Umbilical cord (tissue), 2 donors: ENCODE measurements around the gene ZNF641. TPM values are rescaled to one million over a fixed set of nuclear protein-coding genes. Genes with fewer than 3 reads are reported as not detected.
A peak's percentile ranks its signal among the peaks of the same experiment; 100 is the strongest.

Experiments
- DNase-seq: peaks from one replicate; pipeline ENCODE4 v3.0.0-alpha.2; 2015; ENCODE audit warnings: low spot score
- total RNA-seq: library from RNA; depleted of rRNA; stranded (reverse); fragments of >200 nt; gene quantifications from one replicate; pipeline ENCODE4 v1.2.3, GENCODE V29; 2014; ENCODE audit warnings: low replicate concordance; ENCODE audit not compliant: insufficient read depth

The ZNF641 gene
- total RNA-seq = 61.4 TPM

DNA sequence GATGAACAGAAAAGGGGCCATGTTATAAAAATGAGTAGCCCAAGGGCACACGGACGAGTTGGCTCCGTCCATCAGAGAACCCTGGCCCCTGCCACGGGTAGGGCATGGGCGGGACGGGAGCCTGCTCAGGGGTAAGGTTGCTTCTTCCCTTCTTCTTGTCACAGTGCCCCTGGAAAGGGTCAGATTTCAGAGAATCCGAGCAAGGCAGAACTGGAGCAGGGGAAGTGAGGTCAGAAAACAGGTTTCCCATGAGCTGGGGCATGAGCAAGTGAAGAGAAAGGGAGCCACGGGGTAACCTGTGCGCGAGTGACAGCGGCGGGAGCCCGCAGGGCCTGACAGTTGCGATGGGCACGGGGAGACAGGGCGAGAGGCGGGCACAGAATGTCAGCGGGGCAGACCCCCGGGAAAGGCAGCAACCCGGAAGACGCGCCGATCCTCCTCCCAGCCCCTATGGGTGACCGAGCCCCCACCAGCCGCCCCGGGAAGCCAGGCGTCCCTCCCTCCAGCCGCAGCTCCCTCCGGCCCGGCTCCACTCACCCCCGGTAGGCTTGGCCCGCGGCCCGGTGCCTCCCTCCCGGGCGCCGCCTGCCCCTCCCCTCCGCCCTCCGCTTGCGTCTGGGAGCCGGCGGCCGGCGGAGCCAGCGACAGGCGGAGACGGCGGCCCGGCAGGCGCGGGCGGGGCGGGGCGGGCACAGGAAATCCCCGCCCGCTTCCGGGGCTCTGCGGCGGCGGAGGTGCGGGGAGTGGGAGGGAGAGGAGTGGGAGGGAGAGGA lies at the start of gene ZNF641:
Gene ZNF641, minus strand, starts transcription at position 671 of the 773 bp plus-strand sequence. CDS start 2,829 bp downstream, outside the sequence.
- peak; percentile 88 for DNase-seq

DNA sequence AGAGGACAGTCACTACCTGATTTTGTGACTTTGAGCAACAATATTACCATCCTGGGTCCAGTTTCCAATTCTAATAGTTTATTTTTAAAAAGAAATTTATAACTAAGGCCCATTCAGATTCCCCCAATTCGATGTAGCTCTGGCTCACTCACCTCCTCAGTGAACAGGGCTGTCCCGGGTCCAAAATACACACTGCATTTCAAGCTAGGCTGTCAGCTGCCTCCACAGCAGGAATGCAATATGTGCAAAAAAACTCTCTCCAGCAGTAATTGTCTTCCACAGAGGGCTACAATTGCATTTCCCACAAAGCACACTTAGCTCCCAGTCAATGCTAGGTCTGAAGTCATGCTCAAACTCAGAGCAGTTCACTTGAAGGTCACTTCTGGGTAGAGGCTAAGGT lies 39.3 kb upstream of the ZNF641 start:
- peak; percentile 6 for DNase-seq

DNA sequence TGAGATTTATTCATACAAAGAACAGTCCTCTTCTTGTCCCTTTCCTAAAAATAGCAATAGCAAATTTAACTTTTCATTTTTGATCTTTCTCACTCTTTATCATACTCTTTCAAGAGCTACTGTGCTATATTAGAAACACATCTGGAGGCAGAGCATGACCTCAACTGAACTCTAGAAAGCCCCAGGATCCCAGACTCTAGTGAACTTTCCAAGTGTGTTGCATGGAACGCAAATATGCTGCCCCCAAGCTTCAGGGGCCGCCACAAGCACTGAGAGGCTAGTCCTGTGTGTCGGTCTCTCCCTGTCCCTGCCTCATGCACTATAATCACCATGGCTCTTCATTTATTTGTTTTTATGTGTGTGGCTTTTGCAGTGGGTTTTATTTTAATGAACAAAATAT lies 38.7 kb upstream of the ZNF641 start:
- peak; percentile 17 for DNase-seq

DNA sequence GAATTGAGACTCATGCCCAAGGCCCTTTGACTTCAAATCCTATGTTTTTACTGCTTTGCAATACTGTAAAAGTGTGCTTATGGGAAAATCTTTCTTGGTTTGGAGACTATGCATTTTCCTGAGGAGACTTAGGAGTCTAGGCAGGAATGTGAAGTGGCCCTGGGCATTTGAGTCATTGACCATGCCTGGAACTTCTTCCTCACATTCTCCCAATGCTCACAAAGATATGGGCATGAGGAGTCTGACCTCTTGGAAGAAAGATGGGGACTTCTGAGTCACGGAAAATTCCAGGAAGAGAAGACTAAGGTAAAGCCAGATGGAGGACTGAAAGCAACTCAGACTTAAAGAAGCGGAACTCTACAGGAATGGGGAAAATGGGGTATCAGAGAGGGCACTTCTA lies 38.2 kb upstream of the ZNF641 start:
- peak; percentile 20 for DNase-seq

DNA sequence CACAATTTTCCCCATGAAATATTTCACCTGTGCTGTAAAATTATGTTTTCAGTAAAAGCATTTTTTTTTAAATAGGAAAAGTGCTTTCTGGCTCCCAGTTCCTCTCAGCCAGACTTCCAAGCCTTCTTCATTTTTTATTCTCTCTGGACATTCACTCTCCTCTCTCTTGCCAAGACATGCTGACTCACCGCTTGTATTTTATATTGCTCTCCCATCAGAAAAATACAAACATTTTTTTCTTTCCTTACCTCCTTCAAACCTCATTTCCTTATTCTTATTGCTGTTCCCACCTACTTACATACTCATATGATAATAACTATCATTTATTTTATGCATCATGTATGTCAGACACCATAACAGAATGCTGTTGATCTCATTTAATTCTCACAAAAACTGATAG lies 37.7 kb upstream of the ZNF641 start:
- peak; percentile 66 for DNase-seq

DNA sequence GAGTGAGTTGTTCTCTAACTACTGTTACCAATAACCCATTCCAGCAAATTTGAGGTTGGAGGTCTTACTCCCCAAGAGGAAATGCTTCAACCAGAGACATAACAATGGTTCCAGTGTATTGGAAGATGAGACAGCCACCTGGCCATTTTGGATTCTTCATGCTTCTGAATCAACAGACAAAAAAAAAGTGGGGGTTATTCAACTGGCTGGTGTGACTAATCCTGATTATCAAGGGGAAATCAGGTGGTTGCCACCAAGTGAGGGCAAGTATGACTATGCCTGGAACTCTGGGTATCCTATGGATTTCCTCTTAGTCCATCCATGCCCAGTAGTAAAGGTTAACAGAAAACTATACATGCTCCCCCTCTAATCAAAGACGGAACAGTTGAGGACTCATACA lies 29.9 kb upstream of the ZNF641 start:
- DNase-seq = no peak

DNA sequence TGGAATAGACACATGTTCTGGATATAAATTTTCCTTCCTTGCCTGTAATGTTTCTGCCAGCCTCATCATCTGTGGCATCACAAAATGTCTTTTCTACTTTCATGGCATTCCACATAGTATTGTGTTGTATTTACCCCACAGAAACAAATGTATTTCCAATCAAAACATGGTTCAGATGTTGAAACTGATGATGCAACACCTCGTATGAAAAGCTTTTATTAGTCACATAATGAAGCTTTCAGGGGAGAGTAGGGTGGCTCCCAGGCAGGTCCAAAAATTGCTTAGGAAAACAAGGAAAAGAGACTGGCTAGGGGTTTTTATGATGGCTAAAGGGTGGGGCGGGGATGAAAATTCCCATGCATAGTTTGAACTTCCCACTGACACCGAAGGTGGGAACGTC lies 29.1 kb upstream of the ZNF641 start:
- DNase-seq = no peak

DNA sequence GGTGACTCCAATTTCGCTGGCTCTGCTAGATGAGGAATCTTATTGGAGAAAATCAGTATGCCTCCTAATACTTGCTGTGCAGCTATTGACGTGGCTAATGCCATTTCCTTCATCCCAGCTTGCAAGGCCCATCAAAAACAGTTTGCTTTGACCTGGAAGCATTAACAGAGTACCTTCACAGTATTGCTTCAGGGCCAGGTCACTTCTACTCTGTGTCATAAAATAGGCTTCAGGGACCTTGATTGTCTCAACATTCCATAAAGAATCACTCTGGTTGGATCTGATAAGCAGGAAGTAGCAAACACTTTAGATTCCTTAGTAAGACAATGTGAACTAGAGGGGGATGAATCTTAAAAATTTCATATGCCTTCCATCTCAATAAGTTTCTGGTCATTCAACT lies 26.9 kb upstream of the ZNF641 start:
- DNase-seq = no peak

DNA sequence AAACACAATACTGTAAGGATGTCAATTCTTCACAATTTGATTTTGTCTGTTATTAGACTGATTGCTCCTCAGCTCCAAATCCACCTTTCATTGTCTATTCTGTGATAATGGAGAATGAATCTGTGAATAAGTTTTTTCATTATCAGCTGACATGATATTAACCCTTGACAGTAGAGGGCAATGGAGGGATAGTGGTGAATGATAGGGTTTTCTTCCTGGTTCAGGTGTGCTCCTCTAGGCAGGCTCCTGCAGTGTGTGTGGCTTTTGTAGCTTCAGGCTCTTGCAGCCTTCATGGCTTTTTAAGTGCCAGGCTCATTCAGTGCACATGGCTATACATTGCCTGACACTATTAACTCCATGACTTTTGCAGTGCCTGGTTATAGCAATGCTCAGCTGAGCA lies 23.4 kb upstream of the ZNF641 start:
- DNase-seq = no peak

DNA sequence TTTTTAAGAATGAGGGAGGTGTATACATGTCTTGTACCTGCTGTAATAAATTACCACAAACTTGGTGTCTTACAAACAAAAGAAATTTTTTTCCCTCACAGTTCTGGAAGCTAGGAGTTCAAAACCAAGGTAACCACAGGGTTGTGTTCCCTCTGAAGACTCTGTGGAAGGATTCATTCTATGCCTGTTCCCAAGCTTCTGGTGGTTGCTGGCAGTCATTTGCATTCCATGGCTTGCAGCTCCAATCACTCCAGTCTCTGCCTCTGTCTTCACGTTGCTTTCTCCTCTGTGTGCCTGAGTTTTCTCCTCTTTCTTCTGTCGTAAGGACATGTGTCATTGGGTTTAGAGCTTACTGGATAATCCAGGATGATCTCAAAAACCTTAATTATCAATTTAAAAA lies 15.4 kb upstream of the ZNF641 start:
- no peak for DNase-seq

DNA sequence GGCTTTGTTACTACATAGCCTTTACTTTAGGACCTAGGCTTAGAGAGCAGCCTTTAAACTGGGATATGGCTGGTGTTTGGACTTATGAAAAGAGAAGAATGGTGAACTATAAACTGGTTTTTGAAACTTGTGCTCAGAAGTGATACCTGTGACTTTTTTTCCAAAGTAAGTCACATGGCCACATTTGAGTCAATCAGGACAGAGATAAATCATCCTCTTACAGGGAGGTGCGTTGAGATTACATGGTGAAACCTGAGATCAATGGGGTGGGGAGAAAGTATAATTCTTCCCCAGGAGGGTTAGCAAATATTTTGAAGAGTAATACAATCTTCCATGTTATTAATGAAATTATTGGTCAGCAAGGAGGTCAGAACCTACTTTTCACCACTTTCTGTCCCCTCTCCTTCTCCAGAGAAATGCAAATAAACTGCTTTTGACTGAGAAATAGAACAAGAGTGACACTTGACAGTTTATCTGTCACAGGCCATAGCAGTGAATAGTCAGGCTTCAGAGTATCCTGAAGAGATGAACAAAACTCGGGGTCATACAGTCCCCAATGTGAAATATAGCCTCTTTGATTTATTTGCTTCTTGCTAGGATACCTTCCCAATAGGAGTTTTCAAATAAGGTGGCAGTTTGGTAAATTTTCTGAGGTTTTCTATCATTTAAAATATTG lies 11.1 kb upstream of the ZNF641 start:
- no peak for DNase-seq

DNA sequence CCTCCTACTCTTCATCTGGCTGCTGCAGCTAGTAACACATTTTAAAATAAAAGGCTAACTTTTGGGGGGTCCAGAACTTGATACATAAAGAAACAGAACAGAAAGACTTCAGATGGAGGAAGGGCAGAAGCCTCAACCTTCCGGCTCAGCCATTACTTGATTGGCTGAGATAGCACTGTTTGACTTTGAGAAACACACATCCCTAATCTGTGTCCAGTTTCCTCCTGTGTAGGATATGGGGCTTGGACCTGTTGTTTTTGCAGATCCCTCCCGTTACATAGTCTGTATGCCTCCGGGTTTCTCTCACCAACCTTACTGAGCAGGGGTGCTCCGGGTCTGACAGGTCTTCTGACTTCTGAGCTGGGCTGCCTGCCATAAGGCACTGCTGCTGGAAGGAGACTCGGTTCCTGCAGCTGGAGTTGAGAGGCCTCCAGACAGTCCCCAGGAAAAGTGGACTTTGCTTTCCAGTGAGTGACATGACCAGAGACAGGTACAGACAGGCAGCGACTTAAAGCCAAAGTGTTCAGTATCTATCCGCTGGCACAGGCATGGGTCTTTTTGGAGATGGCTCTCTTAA lies 8.3 kb upstream of the ZNF641 start:
- DNase-seq = peak; percentile 49

DNA sequence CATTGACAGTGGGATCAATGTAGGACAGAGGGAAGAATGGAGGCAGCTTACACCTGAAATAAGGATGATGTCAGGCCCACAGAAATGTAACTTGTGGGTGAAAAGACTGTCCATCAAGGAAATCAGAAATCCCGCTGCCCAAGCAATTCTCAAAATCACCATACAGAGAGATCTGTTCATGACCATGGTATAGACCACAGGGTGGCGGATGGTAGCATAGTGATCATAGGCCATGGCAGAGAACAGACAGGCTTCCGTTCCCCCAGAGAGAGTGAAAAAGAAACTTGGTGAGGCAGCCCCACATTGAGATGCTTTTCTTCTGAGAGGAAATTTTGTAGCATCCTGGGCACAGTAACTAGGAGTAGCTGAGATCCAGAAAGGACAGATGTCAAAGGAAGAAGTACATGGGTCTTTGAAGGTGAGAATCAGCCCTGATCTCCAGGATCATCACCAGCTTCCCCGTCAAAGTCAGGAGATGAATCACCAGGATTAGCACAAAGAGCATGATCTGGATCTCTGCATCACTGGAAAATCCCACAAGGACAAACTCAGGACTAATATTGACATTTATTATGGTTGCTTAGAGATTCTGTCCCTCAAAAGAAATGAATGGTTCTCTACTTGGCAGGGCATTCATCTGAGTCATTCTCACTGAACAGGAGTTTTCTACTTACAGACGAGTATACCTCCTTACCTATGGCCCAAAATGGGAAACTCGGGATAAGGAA lies 5.5 kb upstream of the ZNF641 start:
- peak; percentile 79 for DNase-seq

DNA sequence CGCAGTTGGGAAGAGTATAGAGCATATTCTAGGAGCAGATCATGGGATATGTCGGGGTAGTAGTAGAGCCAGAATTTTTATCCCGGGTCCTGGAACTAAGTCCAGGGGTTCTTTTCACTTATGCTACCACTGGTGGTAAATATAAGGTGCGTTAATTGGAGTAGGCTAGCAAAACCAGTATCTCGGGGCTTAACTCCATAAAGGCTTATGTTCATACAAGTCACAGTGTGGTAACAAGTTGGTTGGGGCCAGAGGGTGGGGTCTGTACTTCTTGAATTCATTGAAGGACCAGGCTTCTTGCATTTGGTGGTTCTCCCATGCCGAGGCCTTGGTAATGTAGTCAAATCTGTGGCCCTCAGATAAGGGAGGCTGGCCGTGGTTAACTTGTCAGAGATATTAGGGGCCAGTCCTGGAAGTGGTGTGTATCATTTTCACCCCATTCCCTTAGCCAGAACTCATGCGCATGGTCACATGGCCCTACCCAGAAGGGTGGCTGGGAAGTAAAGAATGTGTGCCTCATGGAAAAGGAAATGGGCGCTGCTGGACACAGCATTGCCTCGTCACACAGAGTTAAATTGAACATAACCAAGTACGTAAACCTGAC lies 1.5 kb upstream of the ZNF641 start:
- DNase-seq = no peak

DNA sequence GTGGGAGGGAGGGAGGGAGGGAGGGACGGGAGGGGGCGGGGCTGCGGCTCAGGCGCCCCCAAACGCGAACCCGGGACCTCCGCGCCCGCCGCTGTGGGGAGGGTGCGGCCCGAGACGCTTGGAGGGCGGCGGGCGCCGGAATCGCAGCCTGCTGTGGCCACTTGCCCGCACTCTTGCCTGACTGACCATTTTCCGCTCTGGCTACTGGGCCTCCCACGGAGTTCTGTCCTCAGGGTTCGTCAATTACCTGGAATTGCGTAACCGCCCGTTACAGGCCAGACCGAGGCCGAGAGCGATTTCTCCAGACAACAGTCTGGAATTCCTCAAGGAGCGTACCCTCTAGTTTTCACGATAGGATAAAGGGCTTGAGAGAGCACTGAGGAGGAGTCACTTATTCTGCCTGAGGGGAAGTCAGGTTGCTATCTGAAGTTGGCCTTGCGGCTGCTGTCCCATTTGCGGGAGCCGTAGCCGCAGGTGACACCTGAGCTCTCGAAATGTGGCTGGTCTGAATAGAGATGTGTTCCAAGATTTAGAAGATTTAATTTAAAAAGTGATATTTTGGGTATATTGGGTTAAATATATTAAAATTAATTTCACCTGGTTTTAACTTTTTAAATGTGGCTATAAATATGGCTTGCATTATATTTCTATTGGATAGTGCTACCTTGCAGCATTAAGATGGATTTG lies 446 bp upstream of the ZNF641 start:
- DNase-seq = peak; percentile 82

DNA sequence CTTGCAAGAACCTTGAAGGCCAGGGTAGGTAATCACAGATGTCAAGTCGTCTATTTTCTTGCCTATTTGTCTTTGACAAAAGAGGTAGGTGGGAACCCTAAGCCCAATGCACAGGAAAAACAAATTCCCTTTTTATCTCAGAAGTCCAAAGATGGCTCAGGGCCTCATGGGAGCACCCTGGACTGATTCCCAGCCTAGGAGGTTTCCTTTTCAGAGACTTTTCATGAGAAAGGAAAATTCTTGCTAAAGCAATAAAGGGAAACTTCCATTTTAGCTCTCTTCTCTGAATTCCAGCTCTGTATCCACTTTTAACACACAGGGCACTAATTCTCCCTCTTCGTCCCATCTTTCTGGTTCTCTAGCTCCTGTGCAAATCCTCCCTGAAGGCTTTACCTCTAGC lies 1.2 kb downstream of the ZNF641 start:
- DNase-seq = peak; percentile 73

DNA sequence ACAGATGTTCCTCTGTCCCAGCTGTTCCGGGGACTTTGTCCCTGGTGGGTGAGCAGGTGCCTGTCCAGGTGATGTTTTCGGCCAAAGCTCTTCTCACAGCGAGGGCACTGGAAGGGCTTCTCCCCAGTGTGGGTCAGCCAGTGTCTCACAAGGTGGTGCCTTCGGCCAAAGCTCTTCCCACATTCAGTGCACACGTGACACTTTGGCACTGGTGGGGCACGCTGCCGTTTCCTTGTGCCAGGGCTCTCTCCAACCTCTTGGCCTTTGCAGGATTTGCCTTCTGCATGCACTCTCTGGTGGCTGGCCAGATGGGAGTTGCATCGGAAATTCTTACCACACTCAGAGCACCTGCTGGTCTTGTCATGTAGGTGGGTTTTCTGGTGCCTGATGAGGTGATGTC lies 7.7 kb downstream of the ZNF641 start:
- no peak for DNase-seq

DNA sequence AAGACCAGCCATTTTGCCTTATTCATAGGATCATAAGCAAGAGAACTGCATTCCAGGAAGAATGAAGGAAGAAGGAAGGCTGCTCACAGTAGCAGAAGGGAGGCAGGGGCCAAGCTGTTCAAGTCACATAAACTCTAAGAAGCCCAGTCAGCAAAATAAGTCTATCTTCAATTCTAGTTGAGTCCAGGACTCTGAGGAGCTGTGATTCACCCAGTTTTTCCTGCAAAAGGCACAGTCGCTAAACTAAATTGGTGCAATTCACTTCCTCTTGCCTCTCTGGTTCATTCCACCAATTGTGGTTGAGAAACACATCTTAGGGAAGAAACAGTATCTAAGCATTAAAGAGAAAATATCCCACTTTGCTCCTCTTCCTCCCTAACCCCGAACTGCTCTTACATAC lies 9.8 kb downstream of the ZNF641 start:
- no peak for DNase-seq

DNA sequence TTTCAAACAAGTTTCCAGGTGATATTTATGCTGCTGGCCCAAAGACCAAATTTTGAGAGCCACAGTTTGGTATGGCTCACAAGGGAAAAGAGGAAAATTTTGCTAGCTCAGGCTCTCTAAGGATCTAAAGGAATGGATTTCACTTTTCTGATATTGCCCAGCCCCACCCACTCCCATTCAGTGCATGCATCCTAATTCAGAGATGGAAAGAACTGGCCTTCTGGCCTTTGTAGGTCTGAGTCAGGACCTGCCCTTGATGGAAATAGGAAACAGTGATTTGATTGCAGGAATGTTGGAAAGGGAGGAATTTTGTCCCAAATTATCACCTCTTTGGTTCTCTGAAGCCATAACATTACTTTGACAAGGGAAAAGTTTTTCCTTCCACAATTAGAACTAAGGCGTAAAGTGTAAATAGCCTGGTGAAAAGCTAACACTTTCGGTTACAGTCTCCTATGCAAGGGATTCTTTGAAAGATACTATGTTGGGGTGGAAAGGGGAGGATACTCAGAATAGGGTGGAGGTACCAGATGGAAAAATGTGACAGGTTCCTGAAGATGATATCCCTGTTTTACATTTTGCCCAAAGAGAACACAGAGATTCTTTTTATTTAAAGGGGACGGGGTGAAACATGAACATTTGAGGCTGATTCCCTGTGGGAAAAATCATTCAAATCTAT lies 11.1 kb downstream of the ZNF641 start:
- DNase-seq = no peak

DNA sequence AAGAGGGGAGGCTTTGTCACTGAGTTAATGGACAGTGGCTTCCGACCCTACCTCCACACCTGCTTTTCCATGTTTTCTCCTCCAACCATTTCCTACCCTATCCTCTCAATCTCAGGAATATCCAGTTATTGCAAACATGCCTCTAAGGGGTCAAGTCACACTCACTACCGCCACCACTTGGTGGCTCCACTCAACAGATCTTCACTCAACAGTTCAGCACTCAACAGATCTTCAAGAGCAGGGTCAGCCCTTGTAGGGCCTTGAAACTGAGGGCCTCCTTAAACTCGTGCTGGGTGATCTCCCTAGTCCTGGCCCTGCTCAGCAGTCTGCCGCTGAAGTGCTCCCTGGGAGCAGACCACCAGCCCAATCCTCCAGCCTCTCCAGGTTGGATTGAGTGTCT lies 14.2 kb downstream of the ZNF641 start:
- no peak for DNase-seq

DNA sequence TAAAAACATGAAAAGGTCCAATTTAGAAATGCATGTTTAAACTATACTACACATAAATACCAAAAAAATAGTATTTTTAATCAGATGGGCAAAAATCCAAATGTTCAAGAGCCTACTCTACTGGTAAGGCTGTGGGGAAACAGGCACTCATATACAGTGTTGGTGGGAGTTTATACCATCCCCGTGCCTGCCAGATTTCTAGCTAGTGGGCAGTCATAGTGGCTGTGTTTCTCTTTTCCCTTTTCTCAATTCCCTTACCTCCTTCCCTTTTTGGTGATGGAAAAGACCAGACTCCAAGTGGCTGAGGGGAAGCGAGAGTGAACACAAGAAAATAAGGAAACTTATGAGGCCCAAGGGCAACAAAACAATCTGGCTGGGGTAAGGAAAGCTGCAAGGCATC lies 14.7 kb downstream of the ZNF641 start:
- peak; percentile 21 for DNase-seq
